Right lobe of liver (tissue), 4 donors: ENCODE measurements around the gene SLC28A1.

ENCODE experiments used
- POLR2A ChIP-seq: fragments of 450-650 bp; IDR thresholded peaks from one replicate; pipeline ENCODE4 v1.6.1; 2017; ENCODE audit warnings: antibody characterized with exemption, mild to moderate bottlenecking
- TF ChIP-seq, protein P1 (sequence below), 4 donors: fragments of 200-600 bp in 3 of 4; fragments of 450-650 bp in 1 of 4; IDR thresholded peaks; one replicate each; pipeline versions ENCODE4 v1.5.1 to v1.8.0; 2016 to 2022; ENCODE audit warnings: antibody characterized with exemption in 4 of 4, mild to moderate bottlenecking in 2 of 4
- donor health status: DM: no; HTN: no; CAD: no.
- donor health status: DM: no; HTN: no; CAD: no.
- donor health status: DM: no; HTN: yes; CAD: no.

DNA sequence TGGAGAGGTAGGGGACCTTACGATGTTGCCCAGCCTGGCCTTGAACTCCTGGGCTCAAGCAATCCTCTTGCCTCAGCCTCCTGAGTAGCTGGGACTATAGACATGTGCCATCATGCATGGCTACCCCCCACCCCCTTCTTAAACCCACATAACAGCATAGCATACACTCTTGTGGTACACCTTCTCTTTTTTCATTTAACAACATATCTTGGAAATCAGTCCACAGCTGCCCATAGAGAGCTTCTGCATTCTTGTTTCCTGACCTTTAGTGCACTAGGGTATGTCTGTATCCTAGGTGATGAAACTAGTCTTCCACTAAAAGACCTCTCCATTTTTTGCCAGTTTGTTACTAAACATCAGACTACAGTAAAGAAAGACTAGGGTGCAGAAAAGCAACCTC, 33.0 kb downstream of the SLC28A1 start:
- TF ChIP-seq, protein P1, sequence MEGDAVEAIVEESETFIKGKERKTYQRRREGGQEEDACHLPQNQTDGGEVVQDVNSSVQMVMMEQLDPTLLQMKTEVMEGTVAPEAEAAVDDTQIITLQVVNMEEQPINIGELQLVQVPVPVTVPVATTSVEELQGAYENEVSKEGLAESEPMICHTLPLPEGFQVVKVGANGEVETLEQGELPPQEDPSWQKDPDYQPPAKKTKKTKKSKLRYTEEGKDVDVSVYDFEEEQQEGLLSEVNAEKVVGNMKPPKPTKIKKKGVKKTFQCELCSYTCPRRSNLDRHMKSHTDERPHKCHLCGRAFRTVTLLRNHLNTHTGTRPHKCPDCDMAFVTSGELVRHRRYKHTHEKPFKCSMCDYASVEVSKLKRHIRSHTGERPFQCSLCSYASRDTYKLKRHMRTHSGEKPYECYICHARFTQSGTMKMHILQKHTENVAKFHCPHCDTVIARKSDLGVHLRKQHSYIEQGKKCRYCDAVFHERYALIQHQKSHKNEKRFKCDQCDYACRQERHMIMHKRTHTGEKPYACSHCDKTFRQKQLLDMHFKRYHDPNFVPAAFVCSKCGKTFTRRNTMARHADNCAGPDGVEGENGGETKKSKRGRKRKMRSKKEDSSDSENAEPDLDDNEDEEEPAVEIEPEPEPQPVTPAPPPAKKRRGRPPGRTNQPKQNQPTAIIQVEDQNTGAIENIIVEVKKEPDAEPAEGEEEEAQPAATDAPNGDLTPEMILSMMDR (IDR thresholded peaks at IDR 0.05), result no peak
- TF ChIP-seq POLR2A, result no peak
